ENCODE results near the gene BLOC1S5. TPM values are rescaled to one million over a fixed set of nuclear protein-coding genes. Genes with fewer than 3 reads are reported as not detected.

BLOC1S5 gene
- total RNA-seq, 2 experiments from 2014 or later, result 22.6 to 30.7 TPM

- Histone ChIP-seq H3K79me2 (ENCODE audit: insufficient read depth, low read depth, low read length) (no peaks in the 10 kb centered on the region), H3K36me3 (ENCODE audit: insufficient read depth, low read length) (peaks cover 30% of the 10 kb centered on the region), H3K9me3 (ENCODE audit: low read length) (no peaks in the 10 kb centered on the region), H3K9me2 (ENCODE audit: insufficient read depth, low read length) (no peaks in the 10 kb centered on the region), H4K20me1 (ENCODE audit: insufficient read depth, low read length) (no peaks in the 10 kb centered on the region), H2AFZ (ENCODE audit: low read length) (no peak overlapping the region), H3K4me1 (ENCODE audit: insufficient read depth, low read length, poor library complexity, severe bottlenecking) (no peaks in the 10 kb centered on the region), H3K4me3 (ENCODE audit: low read depth, low read length, poor library complexity, severe bottlenecking) (no peak overlapping the region), H3K4me2 (ENCODE audit: low read length) (no peak overlapping the region), H3K27ac (ENCODE audit: low read depth, low read length, poor library complexity, severe bottlenecking) (no peak overlapping the region)
- TF ChIP-seq EZH2phosphoT487 (IDR thresholded peaks at IDR 0.05; ENCODE audit: borderline replicate concordance, low read depth, low read length), result no peak
- TF ChIP-seq, protein P1, sequence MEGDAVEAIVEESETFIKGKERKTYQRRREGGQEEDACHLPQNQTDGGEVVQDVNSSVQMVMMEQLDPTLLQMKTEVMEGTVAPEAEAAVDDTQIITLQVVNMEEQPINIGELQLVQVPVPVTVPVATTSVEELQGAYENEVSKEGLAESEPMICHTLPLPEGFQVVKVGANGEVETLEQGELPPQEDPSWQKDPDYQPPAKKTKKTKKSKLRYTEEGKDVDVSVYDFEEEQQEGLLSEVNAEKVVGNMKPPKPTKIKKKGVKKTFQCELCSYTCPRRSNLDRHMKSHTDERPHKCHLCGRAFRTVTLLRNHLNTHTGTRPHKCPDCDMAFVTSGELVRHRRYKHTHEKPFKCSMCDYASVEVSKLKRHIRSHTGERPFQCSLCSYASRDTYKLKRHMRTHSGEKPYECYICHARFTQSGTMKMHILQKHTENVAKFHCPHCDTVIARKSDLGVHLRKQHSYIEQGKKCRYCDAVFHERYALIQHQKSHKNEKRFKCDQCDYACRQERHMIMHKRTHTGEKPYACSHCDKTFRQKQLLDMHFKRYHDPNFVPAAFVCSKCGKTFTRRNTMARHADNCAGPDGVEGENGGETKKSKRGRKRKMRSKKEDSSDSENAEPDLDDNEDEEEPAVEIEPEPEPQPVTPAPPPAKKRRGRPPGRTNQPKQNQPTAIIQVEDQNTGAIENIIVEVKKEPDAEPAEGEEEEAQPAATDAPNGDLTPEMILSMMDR (conservative IDR thresholded peaks at IDR 0.05; ENCODE audit: low read length), result no peak
- CTCF ChIA-PET (ENCODE audit: unreplicated experiment), result no interaction called here
- intact Hi-C loops (cut with micrococcal nuclease; ENCODE audit: unreplicated experiment), result no loop called here
- POLR2A ChIA-PET, result interaction anchor here (0.6 to 0.7 kb wide), 2 partner anchors 16 to 35 kb away, joined by 3 to 4 read pairs; no protein-coding TSS in a partner anchor
- no TSS peak for BruUV-seq (replicated peaks)
- no peak for DNase-seq (ENCODE audit: low spot score)
Observed at GRCh38 chr6:8075704-8076103, 11.5 kb upstream of the BLOC1S5 start.

DNA sequence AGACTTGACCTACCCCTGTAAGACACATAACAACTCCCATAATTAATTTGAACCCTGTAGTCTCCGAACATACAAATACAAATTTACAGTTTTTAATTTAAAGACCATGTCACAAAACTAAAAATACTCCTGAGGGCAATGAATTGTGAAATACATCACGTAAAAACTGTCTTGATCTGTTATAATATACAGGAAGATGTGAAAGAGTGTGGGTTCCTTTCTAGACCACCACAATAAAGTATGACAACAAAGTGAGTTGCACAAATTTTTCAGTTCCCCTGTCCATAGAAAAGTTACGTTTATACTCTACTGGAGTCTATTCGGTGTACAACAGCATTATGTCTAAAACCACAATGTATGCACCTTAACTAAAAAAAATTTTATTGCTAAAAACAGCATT lies 11.0 kb upstream of the BLOC1S5 start:
- no peak for DNase-seq (ENCODE audit: low spot score)
- Histone ChIP-seq H4K20me1 (ENCODE audit: insufficient read depth, low read length) (no peaks in the 10 kb centered on the region), H3K36me3 (ENCODE audit: insufficient read depth, low read length) (peaks cover 25% of the 10 kb centered on the region)

DNA sequence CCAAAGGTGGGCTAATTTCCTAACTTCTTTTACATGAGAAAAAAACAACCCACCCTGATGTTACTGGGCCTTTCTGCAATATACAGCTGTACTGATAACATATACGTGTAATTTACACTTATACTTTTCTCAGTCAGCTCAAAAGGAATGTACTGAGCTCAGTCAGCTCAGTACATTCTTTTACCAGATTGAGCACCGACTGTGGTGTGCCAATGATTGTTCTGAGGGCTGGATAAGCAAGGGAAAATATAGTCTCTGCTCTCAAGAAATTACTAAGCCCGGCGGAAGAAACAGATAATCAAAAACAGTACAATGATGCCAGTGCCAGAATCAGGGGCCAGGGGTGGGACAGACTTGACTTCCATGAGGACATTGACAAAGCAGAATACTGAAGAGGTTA lies 10.0 kb upstream of the BLOC1S5 start:
- TF ChIP-seq, protein P1 (conservative IDR thresholded peaks at IDR 0.05; ENCODE audit: low read length), result no peak
- no peak for TF ChIP-seq EZH2phosphoT487 (IDR thresholded peaks at IDR 0.05; ENCODE audit: borderline replicate concordance, low read depth, low read length)
- intact Hi-C loops (cut with micrococcal nuclease; ENCODE audit: unreplicated experiment), result no loop called here
- Histone ChIP-seq H4K20me1 (ENCODE audit: insufficient read depth, low read length) (no peaks in the 10 kb centered on the region), H3K9me3 (ENCODE audit: low read length) (no peaks in the 10 kb centered on the region), H3K27ac (ENCODE audit: low read depth, low read length, poor library complexity, severe bottlenecking) (no peak overlapping the region), H3K36me3 (ENCODE audit: insufficient read depth, low read length) (peaks cover 15% of the 10 kb centered on the region), H2AFZ (ENCODE audit: low read length) (no peak overlapping the region), H3K79me2 (ENCODE audit: insufficient read depth, low read depth, low read length) (no peaks in the 10 kb centered on the region), H3K4me2 (ENCODE audit: low read length) (no peak overlapping the region), H3K9me2 (ENCODE audit: insufficient read depth, low read length) (no peaks in the 10 kb centered on the region), H3K4me1 (ENCODE audit: insufficient read depth, low read length, poor library complexity, severe bottlenecking) (no peaks in the 10 kb centered on the region), H3K4me3 (ENCODE audit: low read depth, low read length, poor library complexity, severe bottlenecking) (no peak overlapping the region)
- ChIA-PET CTCF (ENCODE audit: unreplicated experiment) (no interaction called here), POLR2A (interaction anchor here (1.0 kb wide), 1 partner anchor 10 kb away, joined by 4 read pairs; the partner anchor contains the start of gene BLOC1S5)
- no peak for DNase-seq (ENCODE audit: low spot score)
- BruUV-seq (replicated peaks), result no TSS peak

More for the DNA sequence above, 11.0 kb upstream of the BLOC1S5 start:
- H3K4me1 ChIP-seq (ENCODE audit: insufficient read depth, low read length, poor library complexity, severe bottlenecking), result no peaks in the 10 kb centered on the region
- no peaks in the 10 kb centered on the region for H3K79me2 ChIP-seq (ENCODE audit: insufficient read depth, low read depth, low read length)
- TF ChIP-seq, protein P1 (conservative IDR thresholded peaks at IDR 0.05; ENCODE audit: low read length), result no peak
- no peak for TF ChIP-seq EZH2phosphoT487 (IDR thresholded peaks at IDR 0.05; ENCODE audit: borderline replicate concordance, low read depth, low read length)
- H3K27ac ChIP-seq (ENCODE audit: low read depth, low read length, poor library complexity, severe bottlenecking), result no peak overlapping the region
- no peak overlapping the region for H3K4me2 ChIP-seq (ENCODE audit: low read length)
- no peak overlapping the region for H3K4me3 ChIP-seq (ENCODE audit: low read depth, low read length, poor library complexity, severe bottlenecking)
- H2AFZ ChIP-seq (ENCODE audit: low read length), result no peak overlapping the region
- no peaks in the 10 kb centered on the region for H3K9me2 ChIP-seq (ENCODE audit: insufficient read depth, low read length)
- ChIA-PET POLR2A (no interaction called here), CTCF (ENCODE audit: unreplicated experiment) (no interaction called here)
- no TSS peak for BruUV-seq (replicated peaks)
- no peaks in the 10 kb centered on the region for H3K9me3 ChIP-seq (ENCODE audit: low read length)
- intact Hi-C loops (cut with micrococcal nuclease; ENCODE audit: unreplicated experiment), result no loop called here

All from OCI-LY7 (cell line).